Ovary (tissue), 3 donors: ENCODE results near the gene LDB2.

ENCODE experiments used
- CTCF ChIP-seq, 3 donors: fragments of 450-650 bp in 2 of 3; fragments of 200-600 bp in 1 of 3; IDR thresholded peaks; one replicate each; pipeline versions ENCODE4 v1.5.1 to v1.8.0; 2016 to 2022; ENCODE audit warnings: antibody characterized with exemption in 3 of 3, mild to moderate bottlenecking in 1 of 3
- EP300 ChIP-seq: sonication (generic); formaldehyde crosslinking; IDR thresholded peaks from one replicate; pipeline ENCODE4 v1.6.1; 2017; ENCODE audit warnings: antibody characterized with exemption
- POLR2A ChIP-seq: fragments of 450-650 bp; IDR thresholded peaks from one replicate; pipeline ENCODE4 v1.6.1; 2017; ENCODE audit warnings: antibody characterized with exemption, mild to moderate bottlenecking, moderate library complexity
- donor health status: DM: no; HTN: no; CAD: no.

- TF ChIP-seq CTCF (IDR thresholded peaks at IDR 0.05) (no peak), POLR2A (no peak), EP300 (no peak)
Observed at GRCh38 chr4:16659694-16660093, 238.8 kb downstream of the LDB2 start.
